UCSD-AML1 (cell line): ENCODE data around the gene LPCAT3.

Experiments
- DNase-seq: peaks from one replicate; lab custom pipeline; 2025; ENCODE audit not compliant: unreplicated experiment; lab: John Stamatoyannopoulos, UW

Gene LPCAT3

DNA sequence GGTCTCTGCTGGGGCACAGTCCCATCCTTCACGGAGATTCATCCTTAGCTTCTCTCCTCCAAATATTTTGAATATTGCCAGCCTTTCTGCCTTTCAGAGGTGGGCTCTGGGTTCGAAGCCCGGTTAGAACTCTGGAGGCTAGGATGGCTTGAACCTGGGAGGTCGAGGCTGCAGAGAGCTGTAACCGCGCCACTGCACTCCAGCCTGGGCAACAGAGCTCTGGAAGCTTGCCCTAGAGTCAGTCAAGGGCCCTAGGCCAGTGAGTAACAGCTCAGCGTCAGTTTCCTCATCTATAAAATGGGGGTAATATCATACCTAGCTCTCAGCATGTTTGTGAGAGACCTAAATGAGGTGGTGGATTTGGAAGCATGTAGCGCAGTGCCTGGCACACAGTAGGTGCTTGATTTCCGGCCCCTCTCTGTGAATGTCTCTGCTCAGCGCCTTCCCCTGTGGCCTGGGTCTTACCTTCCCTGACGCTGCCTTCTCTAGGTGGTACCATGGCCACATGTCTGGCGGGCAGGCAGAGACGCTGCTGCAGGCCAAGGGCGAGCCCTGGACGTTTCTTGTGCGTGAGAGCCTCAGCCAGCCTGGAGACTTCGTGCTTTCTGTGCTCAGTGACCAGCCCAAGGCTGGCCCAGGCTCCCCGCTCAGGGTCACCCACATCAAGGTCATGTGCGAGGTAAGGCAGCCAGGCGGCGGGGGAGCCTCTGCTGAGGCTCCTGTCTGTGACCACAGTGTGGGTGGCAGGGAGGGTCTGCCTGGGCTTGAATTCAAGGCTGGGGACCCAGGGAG lies 63.8 kb downstream of the LPCAT3 start:
- no peak for DNase-seq

DNA sequence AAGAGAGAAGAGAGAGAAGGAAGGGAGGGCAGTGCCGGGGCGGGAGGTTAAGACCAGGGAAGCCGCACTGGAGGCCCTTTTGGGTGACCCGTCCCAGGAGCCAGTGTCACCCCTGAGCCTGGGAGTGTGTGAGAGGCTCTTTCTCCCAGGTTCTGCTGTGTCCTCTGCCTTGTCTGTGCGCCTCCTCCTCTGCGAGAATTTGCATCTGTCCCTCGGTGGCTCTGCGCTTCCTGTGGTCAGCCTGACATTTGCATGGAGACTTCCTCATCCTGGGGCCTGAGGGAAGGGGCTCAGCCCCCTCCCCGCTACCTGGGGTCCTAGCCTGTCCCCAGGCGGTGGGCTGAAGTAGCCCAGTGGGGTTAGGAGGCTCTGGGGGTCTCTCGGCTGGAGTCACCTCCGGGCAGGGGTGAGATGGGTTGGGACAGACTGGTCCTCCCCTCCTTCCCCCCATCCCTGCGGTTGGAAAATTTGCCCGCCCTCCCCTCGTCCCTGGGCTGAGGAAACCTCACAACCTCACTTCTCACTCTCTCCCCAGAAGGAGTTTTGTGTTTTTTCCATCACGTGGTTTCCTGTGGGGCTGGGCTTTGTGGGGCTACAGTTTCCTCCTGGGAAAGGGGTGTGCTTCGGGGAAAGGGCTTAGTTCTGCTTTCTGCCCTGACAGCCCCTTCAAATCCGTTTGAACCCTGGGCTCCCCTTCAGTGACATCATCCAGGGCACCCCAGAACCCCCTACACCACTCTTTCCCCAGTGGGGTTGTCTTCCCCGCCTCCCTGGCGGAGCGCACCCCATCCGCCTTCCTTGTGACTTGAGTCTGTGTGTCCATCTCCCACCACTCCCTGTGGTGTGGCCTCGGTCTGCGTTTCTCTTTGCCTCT lies 64.6 kb downstream of the LPCAT3 start:
- DNase-seq, result peak; percentile 92

DNA sequence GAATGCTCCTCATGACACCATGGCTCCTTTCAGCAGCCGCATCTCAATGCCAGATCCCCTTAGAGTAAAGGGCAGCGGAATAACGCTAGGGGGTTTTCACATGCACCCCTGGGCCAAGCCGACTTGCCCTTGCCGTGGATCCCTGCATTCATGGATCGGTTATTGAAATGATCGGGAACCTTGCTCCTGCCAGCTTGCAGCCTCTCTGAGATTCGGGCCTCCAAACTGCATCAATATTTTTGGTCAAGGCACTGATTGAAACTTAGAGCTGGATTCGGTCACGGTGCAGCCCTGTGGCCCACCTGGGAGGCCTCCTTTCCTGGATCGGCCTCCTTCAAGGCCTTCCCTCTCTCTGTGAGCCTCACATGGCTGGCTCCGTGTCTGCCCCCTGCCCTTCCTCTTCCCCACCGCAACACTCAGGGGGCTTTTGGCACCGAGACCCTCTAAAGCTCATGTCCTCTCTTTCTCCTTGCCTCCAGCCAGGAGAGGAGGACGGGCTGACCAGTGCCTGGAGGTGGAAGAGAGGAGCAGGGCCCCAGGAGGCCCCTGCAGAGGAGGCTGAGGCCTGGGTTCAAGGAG lies 65.3 kb downstream of the LPCAT3 start:
- DNase-seq, result peak; percentile 65

DNA sequence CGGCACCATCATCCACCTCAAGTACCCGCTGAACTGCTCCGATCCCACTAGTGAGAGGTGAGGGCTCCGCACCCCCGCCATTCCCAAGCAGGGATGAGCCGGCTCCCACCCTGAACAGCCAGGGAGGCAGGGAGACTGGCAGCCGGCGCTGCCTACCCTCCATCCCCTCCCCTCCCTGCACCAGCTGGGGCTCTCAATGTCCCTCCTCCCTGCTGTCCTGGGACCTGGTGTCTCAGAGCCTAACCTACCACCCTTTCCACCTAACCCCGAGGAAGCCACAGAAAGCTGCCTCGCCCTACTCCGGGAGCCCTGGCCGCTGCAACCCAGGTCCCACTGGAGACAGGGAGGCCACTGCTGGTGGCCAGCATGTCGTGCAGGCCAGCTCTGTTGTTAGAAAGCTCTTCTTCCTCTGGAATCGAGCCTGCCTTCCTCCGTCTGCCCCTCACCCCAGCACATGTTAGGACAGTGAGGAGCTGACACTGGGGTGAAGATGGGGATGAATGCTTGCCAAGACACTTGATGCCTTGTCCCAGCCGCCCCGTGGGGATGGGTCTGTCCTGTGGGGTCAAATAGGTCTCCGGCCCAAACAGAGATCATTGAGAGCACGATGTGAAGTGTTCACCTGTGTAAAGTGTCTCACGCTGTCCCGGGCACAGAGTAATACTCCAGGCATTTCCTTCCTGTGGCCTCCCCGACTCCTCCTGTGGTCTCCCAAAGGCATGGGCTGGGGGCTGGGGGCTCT lies 66.0 kb downstream of the LPCAT3 start:
- DNase-seq, result peak; percentile 69

DNA sequence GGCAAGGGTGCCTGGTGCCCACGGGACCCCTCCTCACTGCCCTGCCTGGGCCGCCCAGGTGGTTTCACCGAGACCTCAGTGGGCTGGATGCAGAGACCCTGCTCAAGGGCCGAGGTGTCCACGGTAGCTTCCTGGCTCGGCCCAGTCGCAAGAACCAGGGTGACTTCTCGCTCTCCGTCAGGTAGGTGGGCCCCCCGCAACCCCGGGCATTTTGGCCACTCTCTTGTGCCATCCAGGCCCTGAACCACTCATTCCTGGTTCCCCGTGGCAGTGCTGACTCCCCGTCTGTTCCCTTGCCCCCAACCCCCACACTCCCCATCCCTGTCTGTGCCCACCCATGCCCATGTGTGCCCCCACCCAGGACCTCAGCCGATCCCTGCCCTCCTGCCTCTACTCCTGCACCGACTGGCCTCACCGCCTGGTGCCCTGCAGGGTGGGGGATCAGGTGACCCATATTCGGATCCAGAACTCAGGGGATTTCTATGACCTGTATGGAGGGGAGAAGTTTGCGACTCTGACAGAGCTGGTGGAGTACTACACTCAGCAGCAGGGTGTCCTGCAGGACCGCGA lies 66.6 kb downstream of the LPCAT3 start:
- DNase-seq, result no peak

DNA sequence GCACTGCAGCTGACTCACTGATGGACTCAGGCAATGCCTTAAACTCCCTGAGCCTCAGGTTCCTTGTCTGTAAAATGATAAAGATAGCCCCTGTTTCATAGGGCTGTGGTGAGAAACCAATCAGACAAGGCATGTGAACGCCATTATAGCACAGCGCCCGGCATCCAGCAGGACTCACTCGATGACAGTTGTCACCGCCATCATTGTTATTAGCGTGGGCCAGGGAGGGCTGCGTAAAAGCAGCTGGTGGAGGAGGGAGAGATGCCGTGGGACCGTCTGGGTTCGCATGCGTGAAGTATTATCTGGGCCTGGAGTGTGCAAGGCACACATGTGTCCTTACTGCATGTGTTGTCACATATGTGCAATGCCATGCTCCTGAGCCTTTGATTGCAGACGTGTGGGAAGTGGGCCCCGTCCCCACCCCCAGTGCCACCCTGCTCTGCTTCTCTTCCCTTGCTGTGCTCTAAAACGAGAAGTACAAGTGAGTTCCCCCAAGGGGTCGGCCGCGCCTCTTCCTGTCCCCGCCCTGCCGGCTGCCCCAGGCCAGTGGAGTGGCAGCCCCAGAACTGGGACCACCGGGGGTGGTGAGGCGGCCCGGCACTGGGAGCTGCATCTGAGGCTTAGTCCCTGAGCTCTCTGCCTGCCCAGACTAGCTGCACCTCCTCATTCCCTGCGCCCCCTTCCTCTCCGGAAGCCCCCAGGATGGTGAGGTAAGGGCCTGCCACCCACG lies 67.3 kb downstream of the LPCAT3 start, which contains the start of gene PTPN6:
PTPN6 (plus strand) TSS at position 546 of the 730 bp plus-strand sequence; CDS start at position 703, 157 bp downstream.
- DNase-seq, result peak; percentile 86

DNA sequence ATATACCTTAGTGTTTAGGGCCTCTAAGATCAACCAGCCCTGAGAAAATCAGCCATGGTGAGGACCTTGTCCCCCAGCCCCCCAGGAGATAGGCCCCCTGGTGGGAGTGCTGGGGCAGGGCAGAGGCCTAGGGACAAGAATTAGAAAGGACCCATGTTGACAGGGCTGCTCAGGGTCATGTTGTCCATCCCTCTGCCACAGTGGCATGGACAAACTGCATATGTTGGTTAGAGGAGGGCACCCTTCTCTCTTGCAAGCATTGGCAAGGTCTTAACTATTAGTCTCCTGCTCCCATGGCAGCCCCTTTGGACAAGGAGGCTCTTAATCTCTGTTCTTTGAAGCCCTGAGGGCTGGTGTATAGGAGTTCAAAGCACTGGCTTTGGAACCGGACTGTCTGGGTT lies 67.9 kb downstream of the LPCAT3 start:
- DNase-seq, result peak; percentile 49

DNA sequence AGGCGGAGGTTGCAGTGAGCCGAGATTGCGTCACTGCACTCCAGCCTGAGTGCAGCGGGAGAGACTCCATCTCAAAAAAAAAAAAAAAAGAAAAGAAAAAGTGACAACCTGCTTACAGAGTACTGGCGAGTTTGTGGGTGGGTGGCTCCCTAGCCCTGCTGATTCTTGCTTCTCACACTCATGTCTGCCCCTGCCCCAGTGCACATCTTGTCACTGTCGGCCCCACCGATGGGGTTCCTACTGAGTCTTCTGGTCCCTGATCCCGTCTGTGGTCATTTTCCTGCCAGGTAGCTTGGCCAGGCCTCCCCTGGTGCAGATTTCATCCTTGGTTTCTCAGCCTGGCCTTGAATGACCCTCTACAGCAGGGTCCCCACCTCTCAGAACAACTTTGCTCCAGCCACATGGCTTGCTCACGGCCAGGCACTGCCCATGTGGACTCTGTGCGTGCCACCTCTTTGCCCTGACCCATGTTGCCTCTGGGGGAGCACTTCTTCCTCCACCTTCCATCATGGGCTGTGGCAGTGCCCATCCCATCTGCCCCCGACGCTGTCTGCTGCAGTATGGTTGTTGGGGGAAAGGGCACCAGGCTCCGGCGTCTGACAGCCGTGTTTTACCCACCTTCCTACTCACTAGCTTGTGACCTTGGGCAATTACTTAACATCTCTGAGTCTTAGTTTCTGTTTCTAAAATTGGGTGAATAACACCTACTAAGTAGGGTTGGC lies 69.2 kb downstream of the LPCAT3 start:
- peak; percentile 34 for DNase-seq

DNA sequence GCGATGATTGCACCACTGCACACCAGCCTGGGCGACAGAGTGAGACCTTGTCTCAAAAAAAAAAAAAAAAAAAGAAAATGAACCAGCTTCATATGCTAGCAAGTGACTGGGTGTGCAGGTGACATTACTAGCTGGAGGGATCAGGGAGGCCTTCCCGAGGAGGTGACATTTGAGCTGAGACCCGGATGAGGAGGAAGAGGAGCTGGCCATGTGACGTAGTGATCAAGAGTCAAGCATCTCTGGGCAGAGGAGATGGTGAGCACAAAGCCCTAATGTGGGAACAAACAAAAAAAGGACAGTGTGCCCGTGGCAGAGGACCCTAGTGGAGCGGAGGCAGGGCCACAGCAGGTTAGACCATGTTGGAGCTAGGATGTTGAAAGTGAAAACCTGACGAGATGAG lies 70.7 kb downstream of the LPCAT3 start:
- DNase-seq, result no peak

DNA sequence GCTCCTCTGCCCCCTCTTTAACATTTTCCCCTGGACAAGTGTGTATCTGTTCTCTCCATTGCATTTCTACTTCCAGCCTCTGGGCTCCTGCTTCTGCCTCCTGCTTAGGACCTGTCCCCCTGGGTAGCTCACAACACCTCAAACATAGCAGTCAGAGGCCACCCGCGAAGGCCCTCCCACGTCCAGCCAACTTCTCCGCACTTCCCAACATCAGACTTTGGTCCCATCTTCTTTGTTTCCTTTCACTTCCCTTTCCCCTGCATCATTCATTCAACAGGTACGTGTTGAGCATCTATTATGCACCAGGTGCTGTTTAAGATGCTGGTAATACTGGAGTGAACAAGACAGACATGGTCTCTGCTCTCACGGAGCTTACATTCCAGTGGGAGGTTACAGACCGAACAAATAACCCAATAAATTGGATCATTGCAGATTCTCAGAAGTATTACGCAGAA lies 71.3 kb downstream of the LPCAT3 start:
- DNase-seq, result no peak

DNA sequence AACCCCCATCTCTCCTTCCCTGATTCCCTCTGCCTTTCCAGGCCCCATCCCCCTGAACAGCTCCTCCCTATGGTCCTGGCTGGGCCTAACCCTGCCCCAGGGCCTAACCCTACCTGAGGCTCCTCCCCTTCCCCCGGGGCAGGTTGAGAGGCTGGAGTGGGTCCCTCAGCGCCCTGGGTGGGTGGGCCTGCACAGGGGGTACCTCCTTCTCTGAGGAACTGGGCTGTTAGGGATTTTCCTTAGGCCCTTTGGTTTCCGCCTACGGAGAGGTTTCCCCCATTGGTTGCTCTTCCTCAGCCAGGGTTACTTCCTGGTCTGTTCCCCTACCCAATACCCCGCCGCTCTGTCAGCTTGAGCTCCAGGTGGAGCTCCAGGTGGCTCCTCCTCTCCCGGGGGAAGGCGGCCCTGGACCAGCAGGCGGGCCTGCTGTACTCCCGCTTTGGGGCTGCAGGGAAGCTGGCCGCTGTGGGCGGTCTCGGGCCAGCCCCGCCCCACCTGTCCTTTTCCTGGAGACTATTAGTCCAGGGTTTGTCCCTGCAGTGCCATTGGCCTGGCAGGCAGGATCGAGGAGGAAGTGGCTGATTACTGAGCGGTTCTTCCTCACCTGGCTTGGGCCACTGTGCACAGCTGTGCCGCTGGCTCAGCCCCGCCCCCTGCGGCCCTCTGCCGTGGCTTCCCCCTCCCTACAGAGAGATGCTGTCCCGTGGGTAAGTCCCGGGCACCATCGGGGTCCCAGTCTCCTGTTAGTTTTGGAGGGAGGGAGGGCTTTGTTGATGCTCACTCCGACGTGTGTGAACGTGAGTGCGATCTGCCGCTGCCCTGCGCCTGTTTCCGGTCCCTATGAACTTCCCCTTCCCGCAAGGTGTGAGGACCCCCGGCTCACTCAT lies 72.0 kb downstream of the LPCAT3 start:
- DNase-seq, result no peak

DNA sequence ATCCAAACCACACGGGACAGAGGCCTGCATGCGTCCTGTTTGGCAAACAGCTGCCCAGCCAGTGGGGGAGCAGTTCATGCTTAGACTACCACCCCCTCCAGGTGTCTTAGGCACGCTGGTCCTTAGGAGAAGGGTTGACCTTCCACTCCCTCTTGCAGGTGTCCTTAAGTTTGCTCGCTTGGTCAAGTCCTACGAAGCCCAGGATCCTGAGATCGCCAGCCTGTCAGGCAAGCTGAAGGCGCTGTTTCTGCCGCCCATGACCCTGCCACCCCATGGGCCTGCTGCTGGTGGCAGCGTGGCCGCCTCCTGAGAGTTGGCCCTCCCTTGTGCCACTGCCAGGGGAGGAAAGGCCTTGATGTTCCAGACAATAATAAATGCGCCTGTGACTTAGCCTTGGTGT lies 72.7 kb downstream of the LPCAT3 start:
- DNase-seq, result no peak

DNA sequence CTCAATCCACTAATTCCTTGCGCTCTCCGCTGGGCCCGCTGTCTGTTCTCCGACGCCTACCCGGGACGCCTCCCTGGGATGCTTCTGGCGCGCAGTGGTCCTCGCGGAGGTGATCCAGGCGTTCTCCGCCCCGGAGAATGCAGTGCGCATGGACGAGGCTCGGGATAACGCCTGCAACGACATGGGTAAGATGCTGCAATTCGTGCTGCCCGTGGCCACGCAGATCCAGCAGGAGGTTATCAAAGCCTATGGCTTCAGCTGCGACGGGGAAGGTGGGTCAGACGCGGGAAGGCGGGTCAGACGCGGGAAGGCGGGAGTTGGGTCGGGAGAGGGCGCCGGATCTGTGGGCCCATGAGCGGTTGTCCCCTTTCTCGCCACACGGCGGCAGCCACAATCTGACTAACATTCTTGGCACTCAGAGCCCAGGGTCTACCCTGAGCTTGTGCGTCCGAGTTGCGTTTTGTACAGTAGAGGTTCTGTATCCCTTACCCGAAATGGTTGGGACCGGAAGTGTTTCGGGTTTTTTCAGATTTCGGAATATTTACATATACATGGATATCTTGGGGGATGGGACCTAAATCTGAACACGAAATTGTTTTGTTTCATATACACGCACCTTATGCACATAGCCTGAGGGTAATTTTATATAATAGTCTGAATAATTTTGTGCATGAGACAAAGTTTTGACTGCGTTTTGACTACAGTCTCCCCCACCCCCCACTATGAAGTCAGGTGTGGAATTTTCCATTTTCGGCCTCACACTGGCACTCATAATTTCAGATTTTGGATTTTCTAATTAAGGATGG lies 73.7 kb downstream of the LPCAT3 start:
- DNase-seq, result peak; percentile 91

DNA sequence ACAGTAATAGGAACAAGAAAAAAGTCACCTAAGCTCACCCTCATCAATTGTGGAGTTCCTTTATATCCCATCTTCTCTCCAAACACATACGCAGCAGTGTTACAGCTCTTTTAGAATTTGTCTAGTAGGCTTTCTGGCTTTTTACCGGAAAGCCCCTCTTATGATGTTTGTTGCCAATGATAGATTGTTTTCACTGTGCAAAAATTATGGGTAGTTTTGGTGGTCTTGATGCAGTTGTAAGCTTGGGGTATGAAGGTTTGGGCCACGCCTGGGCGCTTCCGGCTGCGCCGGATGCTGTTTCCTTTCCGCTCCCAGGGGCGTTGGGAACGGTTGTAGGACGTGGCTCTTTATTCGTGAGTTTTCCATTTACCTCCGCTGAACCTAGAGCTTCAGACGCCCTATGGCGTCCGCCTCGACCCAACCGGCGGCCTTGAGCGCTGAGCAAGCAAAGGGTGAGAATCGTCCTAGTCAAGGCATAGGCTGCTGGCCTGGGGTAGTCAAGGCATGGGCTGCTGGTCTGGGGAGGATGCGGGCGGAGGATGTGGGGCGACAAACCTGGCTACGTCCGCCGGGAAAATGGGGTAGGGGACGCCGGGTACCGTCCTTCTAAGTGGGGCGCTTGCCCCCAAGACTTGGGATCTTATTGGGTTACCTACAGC lies 74.4 kb downstream of the LPCAT3 start, which contains the start of the genes C12orf57 and RNU7-1:
C12orf57 (plus strand) TSS at position 301 of the 659 bp plus-strand sequence; CDS start at position 401, 100 bp downstream.
RNU7-1 (plus strand) TSS at position 95 of the 659 bp plus-strand sequence.
- DNase-seq, result peak; percentile 86

DNA sequence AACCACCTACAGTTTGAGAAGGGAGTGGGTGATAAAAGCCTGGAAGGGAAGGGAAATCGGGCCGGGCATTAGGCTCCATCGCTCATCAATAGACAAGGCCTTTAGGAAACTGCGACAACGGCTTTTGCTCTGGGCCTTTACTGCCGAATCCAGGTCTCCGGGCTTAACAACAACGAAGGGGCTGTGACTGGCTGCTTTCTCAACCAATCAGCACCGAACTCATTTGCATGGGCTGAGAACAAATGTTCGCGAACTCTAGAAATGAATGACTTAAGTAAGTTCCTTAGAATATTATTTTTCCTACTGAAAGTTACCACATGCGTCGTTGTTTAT lies 74.9 kb downstream of the LPCAT3 start:
- peak; percentile 70 for DNase-seq

DNA sequence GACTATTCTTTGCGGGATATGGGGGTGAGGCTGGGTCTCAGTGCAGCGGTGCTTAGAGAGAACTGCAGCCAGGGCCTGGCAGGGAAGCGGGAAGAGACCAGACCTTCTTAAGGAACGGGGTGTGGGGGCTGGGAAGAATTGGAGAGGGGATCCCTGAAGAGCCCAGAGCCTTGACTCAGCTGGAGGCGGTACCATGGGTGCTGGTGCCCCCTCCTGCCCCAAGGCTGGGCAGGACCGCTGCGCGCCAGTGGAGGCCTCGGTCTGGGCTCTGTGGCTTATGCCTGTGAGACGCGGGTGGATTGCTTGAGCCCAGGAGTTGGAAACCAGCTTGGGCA lies 76.0 kb downstream of the LPCAT3 start:
- DNase-seq, result no peak

DNA sequence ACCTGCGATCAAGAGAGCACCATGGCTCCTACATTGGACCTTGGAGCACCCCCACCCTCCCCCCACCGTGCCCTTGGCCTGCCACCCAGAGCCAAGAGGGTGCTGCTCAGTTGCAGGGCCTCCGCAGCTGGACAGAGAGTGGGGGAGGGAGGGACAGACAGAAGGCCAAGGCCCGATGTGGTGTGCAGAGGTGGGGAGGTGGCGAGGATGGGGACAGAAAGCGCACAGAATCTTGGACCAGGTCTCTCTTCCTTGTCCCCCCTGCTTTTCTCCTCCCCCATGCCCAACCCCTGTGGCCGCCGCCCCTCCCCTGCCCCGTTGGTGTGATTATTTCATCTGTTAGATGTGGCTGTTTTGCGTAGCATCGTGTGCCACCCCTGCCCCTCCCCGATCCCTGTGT lies 76.5 kb downstream of the LPCAT3 start:
- no peak for DNase-seq
